Measurements from ENCODE around the gene SCN2B. TPM values are rescaled to one million over a fixed set of nuclear protein-coding genes. Genes with fewer than 3 reads are reported as not detected.
"Not testable (repeated sequence)": the region's sequence is repeated elsewhere in the genome, so short reads cannot be mapped to it uniquely, and the experiment has no call there.

Gene SCN2B
- total RNA-seq, 3 donors from 2014 or later (not counting 1 experiment from before 2014, with no cell fraction given): not detected

DNA sequence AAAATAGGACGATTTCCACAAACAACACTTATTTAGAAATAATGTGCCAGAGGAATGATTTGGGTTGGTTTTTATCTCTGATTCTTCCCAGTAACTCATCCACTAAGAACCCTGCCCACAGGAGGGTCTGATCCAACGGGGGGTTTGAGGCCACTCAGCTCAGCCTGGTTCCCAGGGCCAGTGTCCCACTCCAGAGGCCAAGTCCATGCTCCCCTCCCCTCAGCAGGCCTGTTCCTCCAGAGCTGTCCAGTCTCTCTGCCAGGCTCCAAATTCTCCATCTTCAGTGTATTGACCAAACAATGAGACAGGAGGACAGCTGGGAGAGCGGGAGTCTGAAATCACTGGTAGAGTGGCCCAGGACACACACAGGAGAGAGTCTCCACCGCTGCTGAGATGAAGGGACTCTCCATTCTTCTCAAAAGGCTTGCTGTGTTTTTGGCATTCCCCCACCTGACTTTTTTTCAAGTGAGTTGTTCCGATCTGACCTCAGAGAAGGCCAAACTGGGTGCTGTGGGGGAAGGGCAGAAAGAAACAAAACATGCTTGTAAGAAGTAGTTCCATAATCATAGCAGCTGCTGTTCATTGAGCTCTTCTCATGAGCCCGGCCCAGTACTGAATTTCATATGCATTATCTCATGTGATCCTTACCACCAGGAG lies 17.6 kb upstream of the SCN2B start:
- Mint-ChIP-seq H3K36me3 (no peaks in the 10 kb centered on the region), H3K27ac (no peak overlapping the region), H3K27me3 (ENCODE audit: low read depth in 2 of 2) (peaks cover 3 to 21% of the 10 kb centered on the region in 2 donors), H3K9me3 (peaks cover 0 to 3% of the 10 kb centered on the region in 2 donors), H3K4me1 (peaks cover 5 to 11% of the 10 kb centered on the region in 2 donors), H3K4me3 (no peak overlapping the region)
- WGBS (ENCODE audit: insufficient coverage): 86% methylated on average over 5 of the region's 6 CpGs
- no peak for DNase-seq
- H3K27me3 ChIP-seq (ENCODE audit: control insufficient read depth, insufficient read depth, low read length): no peaks in the 10 kb centered on the region
- peaks cover 6% of the 10 kb centered on the region for H3K4me1 ChIP-seq (ENCODE audit: control insufficient read depth, insufficient read depth, low read length)
- H3K9me3 ChIP-seq (ENCODE audit: control insufficient read depth, insufficient read depth, low read length): no peaks in the 10 kb centered on the region
- TF ChIP-seq, protein P1, sequence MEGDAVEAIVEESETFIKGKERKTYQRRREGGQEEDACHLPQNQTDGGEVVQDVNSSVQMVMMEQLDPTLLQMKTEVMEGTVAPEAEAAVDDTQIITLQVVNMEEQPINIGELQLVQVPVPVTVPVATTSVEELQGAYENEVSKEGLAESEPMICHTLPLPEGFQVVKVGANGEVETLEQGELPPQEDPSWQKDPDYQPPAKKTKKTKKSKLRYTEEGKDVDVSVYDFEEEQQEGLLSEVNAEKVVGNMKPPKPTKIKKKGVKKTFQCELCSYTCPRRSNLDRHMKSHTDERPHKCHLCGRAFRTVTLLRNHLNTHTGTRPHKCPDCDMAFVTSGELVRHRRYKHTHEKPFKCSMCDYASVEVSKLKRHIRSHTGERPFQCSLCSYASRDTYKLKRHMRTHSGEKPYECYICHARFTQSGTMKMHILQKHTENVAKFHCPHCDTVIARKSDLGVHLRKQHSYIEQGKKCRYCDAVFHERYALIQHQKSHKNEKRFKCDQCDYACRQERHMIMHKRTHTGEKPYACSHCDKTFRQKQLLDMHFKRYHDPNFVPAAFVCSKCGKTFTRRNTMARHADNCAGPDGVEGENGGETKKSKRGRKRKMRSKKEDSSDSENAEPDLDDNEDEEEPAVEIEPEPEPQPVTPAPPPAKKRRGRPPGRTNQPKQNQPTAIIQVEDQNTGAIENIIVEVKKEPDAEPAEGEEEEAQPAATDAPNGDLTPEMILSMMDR (IDR thresholded peaks at IDR 0.05): no peak
- intact Hi-C loops (cut with micrococcal nuclease): no loop called here
- no peak for ATAC-seq
- H3K4me3 ChIP-seq (ENCODE audit: low read length): no peak overlapping the region
- H3K36me3 ChIP-seq (ENCODE audit: control insufficient read depth, insufficient read depth, low read length): peaks cover 3% of the 10 kb centered on the region
- H3K27ac ChIP-seq (ENCODE audit: low read length): no peak overlapping the region

DNA sequence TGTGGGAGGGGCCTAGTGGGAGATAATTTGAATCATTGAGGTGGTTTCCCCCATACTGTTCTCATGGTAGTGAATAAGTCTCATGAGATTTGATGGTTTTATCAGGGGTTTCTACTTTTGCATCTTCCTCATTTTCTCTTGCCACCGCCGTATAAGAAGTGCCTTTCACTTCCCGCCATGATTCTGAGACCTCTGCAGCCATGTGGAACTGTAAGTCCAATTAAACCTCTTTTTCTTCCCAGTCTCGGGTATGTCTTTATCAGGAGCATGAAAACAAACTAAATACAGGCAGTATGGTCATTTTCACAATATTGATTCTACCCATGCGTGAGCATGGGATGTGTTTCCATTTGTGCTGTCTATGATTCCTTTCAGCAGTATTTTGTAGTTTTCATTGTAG lies 16.4 kb upstream of the SCN2B start:
- H3K4me3 ChIP-seq (ENCODE audit: low read length); DNase-seq; H3K27ac Mint-ChIP-seq; H3K27ac ChIP-seq (ENCODE audit: low read length); H3K4me1 Mint-ChIP-seq; H3K36me3 ChIP-seq (ENCODE audit: control insufficient read depth, insufficient read depth, low read length); H3K9me3 Mint-ChIP-seq; intact Hi-C loops (cut with micrococcal nuclease); H3K4me3 Mint-ChIP-seq; H3K36me3 Mint-ChIP-seq; H3K4me1 ChIP-seq (ENCODE audit: control insufficient read depth, insufficient read depth, low read length); ATAC-seq; H3K9me3 ChIP-seq (ENCODE audit: control insufficient read depth, insufficient read depth, low read length); H3K27me3 ChIP-seq (ENCODE audit: control insufficient read depth, insufficient read depth, low read length): not testable (repeated sequence)
- peaks cover 7 to 21% of the 10 kb centered on the region in 2 donors for H3K27me3 Mint-ChIP-seq (ENCODE audit: low read depth in 2 of 2)
- WGBS (ENCODE audit: insufficient coverage): 92% methylated on average over 5 of the region's 5 CpGs

DNA sequence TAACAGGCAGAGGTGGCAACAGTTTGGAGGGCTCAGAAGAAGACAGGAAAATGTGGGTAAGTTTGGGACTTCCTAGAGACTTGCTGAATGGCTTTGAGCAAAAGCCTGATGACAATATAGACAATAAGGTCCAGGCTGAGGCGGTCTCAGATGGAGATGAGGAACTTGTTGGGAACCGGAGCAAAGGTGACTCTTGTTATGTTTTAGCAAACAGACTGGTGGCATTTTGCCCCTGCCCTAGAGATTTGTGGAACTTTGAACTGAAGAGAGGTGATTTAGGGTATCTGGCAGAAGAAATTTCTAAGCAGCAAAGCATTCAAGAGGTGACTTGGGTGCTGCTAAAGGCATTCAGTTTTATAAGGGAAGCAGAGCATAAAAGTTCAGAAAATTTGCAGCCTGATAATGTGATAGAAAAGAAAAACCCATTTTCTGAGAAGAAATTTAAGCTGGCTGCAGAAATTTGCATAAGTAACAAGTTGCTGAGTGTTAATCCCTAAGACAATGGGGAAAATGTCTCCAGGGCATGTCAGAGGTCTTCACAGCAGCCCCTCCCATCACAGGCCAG lies 14.6 kb upstream of the SCN2B start:
- H3K4me1 ChIP-seq (ENCODE audit: control insufficient read depth, insufficient read depth, low read length); H3K27ac ChIP-seq (ENCODE audit: low read length); H3K36me3 ChIP-seq (ENCODE audit: control insufficient read depth, insufficient read depth, low read length); H3K4me3 ChIP-seq (ENCODE audit: low read length); intact Hi-C loops (cut with micrococcal nuclease); H3K9me3 ChIP-seq (ENCODE audit: control insufficient read depth, insufficient read depth, low read length); H3K4me3 Mint-ChIP-seq; H3K9me3 Mint-ChIP-seq; DNase-seq; H3K4me1 Mint-ChIP-seq; H3K36me3 Mint-ChIP-seq; H3K27me3 ChIP-seq (ENCODE audit: control insufficient read depth, insufficient read depth, low read length); H3K27ac Mint-ChIP-seq; ATAC-seq: not testable (repeated sequence)
- H3K27me3 Mint-ChIP-seq (ENCODE audit: low read depth in 2 of 2): peaks cover 14 to 29% of the 10 kb centered on the region in 2 donors
- 94% methylated on average over 2 of the region's 2 CpGs for WGBS (ENCODE audit: insufficient coverage)

DNA sequence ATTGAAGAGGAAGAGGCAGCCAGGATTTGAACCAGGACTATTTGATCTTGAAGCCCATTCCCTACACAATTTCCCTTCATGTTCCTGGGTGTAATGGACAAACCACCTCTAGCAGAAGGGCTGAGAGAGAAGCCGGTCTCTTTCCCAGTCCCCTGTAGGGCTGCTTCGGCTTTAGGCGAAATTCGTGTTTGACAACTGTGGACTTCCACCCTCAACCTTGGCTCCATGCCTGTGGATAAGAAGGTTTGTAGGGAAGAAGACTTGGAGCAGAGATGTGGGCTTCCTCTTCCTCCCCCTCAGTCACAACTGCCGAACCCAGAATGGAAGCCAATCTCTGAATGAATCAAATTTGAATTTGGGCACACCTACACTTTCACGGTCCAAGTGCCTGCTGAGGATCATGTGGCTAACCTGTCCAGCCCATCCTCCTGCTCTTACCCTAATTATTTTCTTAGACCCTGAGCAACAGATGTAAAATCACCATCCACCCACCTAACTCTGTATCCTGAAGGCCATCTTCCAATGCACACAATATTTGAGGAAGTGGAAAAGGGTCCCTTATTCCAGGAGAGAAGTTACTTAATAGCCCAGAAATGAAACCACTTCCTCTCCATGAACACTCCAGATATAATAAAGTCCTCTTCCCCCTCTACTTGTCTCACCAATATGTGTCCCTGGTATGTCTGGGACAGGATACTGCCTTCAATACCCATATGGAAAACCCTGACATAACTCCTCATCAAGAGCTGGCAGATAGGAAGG lies 10.1 kb upstream of the SCN2B start:
- Histone ChIP-seq H3K27me3 (ENCODE audit: control insufficient read depth, insufficient read depth, low read length) (no peaks in the 10 kb centered on the region), H3K27ac (ENCODE audit: low read length) (no peak overlapping the region), H3K9me3 (ENCODE audit: control insufficient read depth, insufficient read depth, low read length) (no peaks in the 10 kb centered on the region), H3K36me3 (ENCODE audit: control insufficient read depth, insufficient read depth, low read length) (no peaks in the 10 kb centered on the region), H3K4me3 (ENCODE audit: low read length) (no peak overlapping the region), H3K4me1 (ENCODE audit: control insufficient read depth, insufficient read depth, low read length) (peaks cover 6% of the 10 kb centered on the region)
- Mint-ChIP-seq H3K27me3 (ENCODE audit: low read depth in 2 of 2) (peaks cover 17 to 29% of the 10 kb centered on the region in 2 donors), H3K36me3 (no peaks in the 10 kb centered on the region), H3K4me3 (no peak overlapping the region), H3K27ac (no peak overlapping the region), H3K9me3 (peaks cover 0 to 3% of the 10 kb centered on the region in 2 donors), H3K4me1 (no peaks in the 10 kb centered on the region)
- ATAC-seq: no peak
- WGBS (ENCODE audit: insufficient coverage): 73% methylated on average over 4 of the region's 6 CpGs
- intact Hi-C loops (cut with micrococcal nuclease): no loop called here
- TF ChIP-seq, protein P1 (IDR thresholded peaks at IDR 0.05): no peak
- DNase-seq: no peak

All from natural killer cell (primary cell).